Heart right ventricle (tissue), 16 donors: ENCODE data around the gene TEX9. TPM values are rescaled to one million over a fixed set of nuclear protein-coding genes. Genes with fewer than 3 reads are reported as not detected.

Source experiments
- ATAC-seq, 8 donors: fragments of 200-7000 bp; cut with Tn5 transposase; one replicate each; pipeline ENCODE4 v1.9.1; 2020; ENCODE audit warnings: mild to moderate bottlenecking in 8 of 8, moderate library complexity in 8 of 8, moderate number of reproducible peaks in 1 of 8
- DNase-seq, 2 donors: peaks; one replicate each; pipeline ENCODE4 v3.0.0-alpha.2; 2020
- H3K27ac ChIP-seq, 10 donors: fragments of 200-600 bp; sonication (generic) in 2 of 10; one replicate each; pipeline versions ENCODE4 v1.5.0 to v1.8.0; 2020 to 2022; ENCODE audit warnings: mild to moderate bottlenecking in 3 of 10
- H3K27me3 ChIP-seq, 7 donors: fragments of 200-600 bp; one replicate each; pipeline ENCODE4 v1.8.0; 2021 to 2022; ENCODE audit warnings: mild to moderate bottlenecking in 2 of 7
- H3K36me3 ChIP-seq, 9 donors: fragments of 200-600 bp; sonication (generic) in 1 of 9; one replicate each; pipeline versions ENCODE4 v1.5.0 to v1.8.0; 2020 to 2022; ENCODE audit warnings: mild to moderate bottlenecking in 2 of 9
- H3K4me1 ChIP-seq, 9 donors: fragments of 200-600 bp; sonication (generic) in 1 of 9; one replicate each; pipeline versions ENCODE4 v1.5.0 to v1.8.0; 2020 to 2022; ENCODE audit warnings: mild to moderate bottlenecking in 4 of 9
- H3K4me3 ChIP-seq, 10 donors: fragments of 200-600 bp; sonication (generic) in 2 of 10; one replicate each; pipeline versions ENCODE4 v1.5.0 to v1.8.0; 2020 to 2022; ENCODE audit warnings: mild to moderate bottlenecking in 7 of 10, moderate library complexity in 2 of 10
- H3K9me3 ChIP-seq, 11 donors: fragments of 200-600 bp in 10 of 11; sonication (generic) in 2 of 11; one replicate each; pipeline versions ENCODE4 v1.5.0 to v1.8.0; 2013 to 2022; ENCODE audit warnings: mild to moderate bottlenecking in 2 of 11, control low read depth in 1 of 11, moderate library complexity in 1 of 11
- WGBS, 2 donors: extraction: QIAGEN DNeasy Blood & Tissue Kit; methylation state at CpG; one replicate each; pipeline ENCODE4 v1.1.7; 2013; ENCODE audit warnings: inconsistent platforms in 1 of 2; 5-methylcytosine and 5-hydroxymethylcytosine counted together
- intact Hi-C, 10 donors: fragments of 100-400 bp; cut with DNase I; formaldehyde crosslinking; loops; one replicate each; pipeline versions ENCODE4 v1.11.1 to v1.14.2; 2022
- polyA plus RNA-seq, 2 donors: library from polyadenylated mRNA; stranded (reverse); fragments of 200-250 nt; gene quantifications; one replicate each; pipeline ENCODE4 v1.2.3, GENCODE V29; 2013
- total RNA-seq, 10 donors: library from RNA; stranded (reverse); fragmentation: NEBNext Ultra II Directional in 3 of 10; extraction: Animal tissue kit (Norgen Biotek cat#: 25700) in 3 of 10; gene quantifications; one replicate each; pipeline versions ENCODE4 v1.2.1 to v1.2.4, GENCODE V29; 2021 to 2023
- TF ChIP-seq, protein P1 (sequence below), 9 donors: fragments of 200-600 bp; sonication (generic) in 2 of 9; IDR thresholded peaks; one replicate each; pipeline versions ENCODE4 v1.5.0 to v1.8.0; 2021 to 2022; ENCODE audit warnings: antibody characterized with exemption in 9 of 9, mild to moderate bottlenecking in 5 of 9, moderate library complexity in 1 of 9
- donor health status: Arrhythmogenic right ventricular cardiomyopathy.
- donor health status: ischemic (EF 13 %, LVEDD 7.1; RV severe dilation, severe dysfunction).
- donor health status: healthy with polysubstance abuse.
- donor health status: DM: no; HTN: yes; CAD: no.
- donor health status: DM: no; HTN: no; CAD: no.
- donor health status: ischemic (EF 25% LVEDD 6.9; RV normal size, moderate dysfunction).
- donor health status: ischemic (EF 25% LVEDD 5.7; RV mildly dilated, moderate dysfunction).
- donor health status: healthy.
- donor health status: DM: yes; HTN: yes; CAD: no.
- donor health status: Ischemic cardiomyopathy.
- donor health status: ischemic (EF 35%, LVEDD 5.7; RV mildly dilated, moderate dysfunction).
- donor health status: nonischemic (EF 11% LVEDD 7.7; RV severe dilation, severe dysfunction).
- donor health status: DM: yes; HTN: yes; CAD: no.
- donor health status: PGD.
- donor health status: ischemic (EF 29% LVEDD 5.4; RV normal size, mild dysfunction).
- donor health status: nonischemic (EF 23%, LVEDD 6.1; RV moderate dilation, normal function).

TEX9 gene
- total and polyA plus RNA-seq, 12 donors = 0.19 to 1.7 (median 0.55) TPM

GRCh38 chr15:56344336-56344735, 20.9 kb upstream of the TEX9 start:
- H3K9me3 ChIP-seq = no peaks in the 10 kb centered on the region
- no peak overlapping the region for H3K27ac ChIP-seq
- H3K27me3 ChIP-seq = no peaks in the 10 kb centered on the region
- no peak overlapping the region for H3K4me3 ChIP-seq
- WGBS, 2 donors = 92 to 96% methylated on average over 2 of the region's 2 CpGs
- intact Hi-C loops = no loop called here
- H3K36me3 ChIP-seq = no peaks in the 10 kb centered on the region
- no peak for DNase-seq
- no peak for ATAC-seq
- TF ChIP-seq, protein P1, sequence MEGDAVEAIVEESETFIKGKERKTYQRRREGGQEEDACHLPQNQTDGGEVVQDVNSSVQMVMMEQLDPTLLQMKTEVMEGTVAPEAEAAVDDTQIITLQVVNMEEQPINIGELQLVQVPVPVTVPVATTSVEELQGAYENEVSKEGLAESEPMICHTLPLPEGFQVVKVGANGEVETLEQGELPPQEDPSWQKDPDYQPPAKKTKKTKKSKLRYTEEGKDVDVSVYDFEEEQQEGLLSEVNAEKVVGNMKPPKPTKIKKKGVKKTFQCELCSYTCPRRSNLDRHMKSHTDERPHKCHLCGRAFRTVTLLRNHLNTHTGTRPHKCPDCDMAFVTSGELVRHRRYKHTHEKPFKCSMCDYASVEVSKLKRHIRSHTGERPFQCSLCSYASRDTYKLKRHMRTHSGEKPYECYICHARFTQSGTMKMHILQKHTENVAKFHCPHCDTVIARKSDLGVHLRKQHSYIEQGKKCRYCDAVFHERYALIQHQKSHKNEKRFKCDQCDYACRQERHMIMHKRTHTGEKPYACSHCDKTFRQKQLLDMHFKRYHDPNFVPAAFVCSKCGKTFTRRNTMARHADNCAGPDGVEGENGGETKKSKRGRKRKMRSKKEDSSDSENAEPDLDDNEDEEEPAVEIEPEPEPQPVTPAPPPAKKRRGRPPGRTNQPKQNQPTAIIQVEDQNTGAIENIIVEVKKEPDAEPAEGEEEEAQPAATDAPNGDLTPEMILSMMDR (IDR thresholded peaks at IDR 0.05) = no peak
- no peaks in the 10 kb centered on the region for H3K4me1 ChIP-seq

GRCh38 chr15:56346414-56346813, 18.8 kb upstream of the TEX9 start:
- no peaks in the 10 kb centered on the region for H3K4me1 ChIP-seq
- H3K9me3 ChIP-seq = no peaks in the 10 kb centered on the region
- 72 to 75% methylated on average over 3 of the region's 3 CpGs for WGBS, 2 donors
- DNase-seq (no peak), ATAC-seq (no peak)
- no peak overlapping the region for H3K27ac ChIP-seq
- no peak overlapping the region for H3K4me3 ChIP-seq
- H3K36me3 ChIP-seq = no peaks in the 10 kb centered on the region
- intact Hi-C loops = no loop called here
- H3K27me3 ChIP-seq = no peaks in the 10 kb centered on the region
- TF ChIP-seq, protein P1 (IDR thresholded peaks at IDR 0.05) = no peak

DNA sequence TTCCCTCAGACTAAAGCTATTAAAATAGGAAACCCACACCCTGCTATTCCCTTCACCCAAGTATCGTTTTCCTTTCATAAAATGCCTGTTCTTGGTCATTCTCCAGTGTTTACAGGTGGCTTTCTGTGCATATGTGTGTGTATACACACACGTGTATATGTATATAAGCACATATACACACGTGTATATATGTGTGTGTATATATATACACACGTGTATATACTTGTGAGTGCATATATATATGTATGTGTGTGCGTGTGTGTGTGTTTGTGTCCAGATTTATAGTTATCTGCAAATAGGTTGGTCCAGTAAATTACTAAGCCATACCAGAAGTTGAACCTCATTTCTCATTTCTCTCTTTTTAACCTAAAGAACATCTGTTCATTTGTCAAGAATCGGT, 15.7 kb upstream of the TEX9 start:
- Histone ChIP-seq H3K4me3 (no peak overlapping the region), H3K27ac (no peak overlapping the region), H3K27me3 (no peaks in the 10 kb centered on the region), H3K9me3 (no peaks in the 10 kb centered on the region), H3K36me3 (no peaks in the 10 kb centered on the region), H3K4me1 (peaks cover 0 to 8% (median 0%) of the 10 kb centered on the region in 9 donors)
- ATAC-seq = no peak
- no peak for DNase-seq
- intact Hi-C loops = no loop called here
- 81 to 89% methylated on average over 6 of the region's 6 CpGs for WGBS, 2 donors
- TF ChIP-seq, protein P1 (IDR thresholded peaks at IDR 0.05) = no peak

- H3K27me3 ChIP-seq = no peaks in the 10 kb centered on the region
- no peak for ATAC-seq
- intact Hi-C loops = no loop called here
- no peaks in the 10 kb centered on the region for H3K9me3 ChIP-seq
- no peak overlapping the region for H3K27ac ChIP-seq
- no peak overlapping the region for H3K4me3 ChIP-seq
- DNase-seq = no peak
- peaks cover 0 to 8% (median 0%) of the 10 kb centered on the region in 9 donors for H3K4me1 ChIP-seq
- no peaks in the 10 kb centered on the region for H3K36me3 ChIP-seq
- 25 to 36% methylated on average over 1 of the region's 1 CpG for WGBS, 2 donors
- TF ChIP-seq, protein P1 (IDR thresholded peaks at IDR 0.05) = no peak
These were observed 13.9 kb upstream of the TEX9 start for GRCh38 chr15:56351353-56351752.
